AML-193 (cell line): ENCODE data around the gene GBF1.
"Not testable (repeated sequence)": the region's sequence is repeated elsewhere in the genome, so short reads cannot be mapped to it uniquely, and the experiment has no call there.

Experiments
- DNase-seq, 2 experiments: peaks; one replicate each; lab custom pipeline; 2025; lab: John Stamatoyannopoulos, UW

The GBF1 gene

DNA sequence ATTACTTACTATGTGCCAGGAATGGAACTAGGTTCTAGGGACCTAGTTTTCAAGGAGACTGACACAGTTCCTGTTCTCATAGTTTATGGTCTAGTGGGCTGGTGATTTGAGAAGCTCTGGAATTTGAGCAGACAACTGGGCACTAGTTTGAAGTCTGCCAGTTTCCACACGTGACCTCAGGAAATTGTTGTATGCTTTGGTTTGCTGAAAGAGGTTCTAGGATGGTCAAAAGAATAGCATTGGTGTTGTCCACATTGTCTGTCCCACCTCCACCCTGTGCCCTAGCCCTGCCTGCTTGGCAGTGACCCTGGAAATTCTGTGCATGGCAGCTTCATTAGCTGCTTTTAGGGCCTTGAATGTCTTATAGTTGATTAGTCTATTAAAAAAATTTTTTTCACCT is 28.7 kb downstream of the GBF1 start:
- DNase-seq: no peak

DNA sequence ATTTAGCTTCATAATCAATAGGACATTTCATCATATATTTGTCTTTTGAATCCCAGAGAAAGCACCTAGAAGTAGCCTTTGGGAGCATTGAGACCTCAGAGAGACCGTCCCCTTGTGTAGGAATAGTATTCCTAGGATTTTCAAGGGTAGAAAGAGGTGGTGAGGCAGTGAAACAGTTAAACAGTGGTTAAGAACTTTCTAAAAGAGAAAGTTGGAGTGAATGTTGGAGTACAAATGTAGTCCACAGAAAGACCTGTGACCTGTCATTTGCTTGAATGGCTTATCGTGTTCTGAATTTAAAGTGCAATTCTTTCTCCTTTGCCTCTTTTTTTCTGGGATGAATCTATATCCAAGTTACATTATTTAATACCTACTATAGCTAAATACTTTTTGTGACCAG is 30.0 kb downstream of the GBF1 start:
- no peak for DNase-seq

DNA sequence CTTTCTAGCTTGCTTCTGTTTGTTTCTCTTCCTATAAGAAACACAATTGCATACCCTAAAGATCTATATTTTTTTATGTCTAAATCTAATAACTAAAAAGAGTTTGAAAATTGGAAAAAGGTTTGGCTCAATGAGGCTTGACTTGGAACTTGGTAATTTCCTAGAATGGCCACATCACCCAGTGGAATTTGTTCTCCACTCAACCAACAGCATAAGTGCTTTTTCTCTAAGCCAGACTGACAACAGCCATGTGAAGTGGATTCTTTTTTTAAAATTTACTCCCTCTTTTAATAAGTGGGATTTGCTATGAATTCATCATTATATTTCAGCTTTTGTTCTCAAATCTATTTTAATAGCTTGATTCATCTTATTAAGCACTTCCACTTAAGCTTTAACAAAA is 33.8 kb downstream of the GBF1 start:
- DNase-seq: no peak

DNA sequence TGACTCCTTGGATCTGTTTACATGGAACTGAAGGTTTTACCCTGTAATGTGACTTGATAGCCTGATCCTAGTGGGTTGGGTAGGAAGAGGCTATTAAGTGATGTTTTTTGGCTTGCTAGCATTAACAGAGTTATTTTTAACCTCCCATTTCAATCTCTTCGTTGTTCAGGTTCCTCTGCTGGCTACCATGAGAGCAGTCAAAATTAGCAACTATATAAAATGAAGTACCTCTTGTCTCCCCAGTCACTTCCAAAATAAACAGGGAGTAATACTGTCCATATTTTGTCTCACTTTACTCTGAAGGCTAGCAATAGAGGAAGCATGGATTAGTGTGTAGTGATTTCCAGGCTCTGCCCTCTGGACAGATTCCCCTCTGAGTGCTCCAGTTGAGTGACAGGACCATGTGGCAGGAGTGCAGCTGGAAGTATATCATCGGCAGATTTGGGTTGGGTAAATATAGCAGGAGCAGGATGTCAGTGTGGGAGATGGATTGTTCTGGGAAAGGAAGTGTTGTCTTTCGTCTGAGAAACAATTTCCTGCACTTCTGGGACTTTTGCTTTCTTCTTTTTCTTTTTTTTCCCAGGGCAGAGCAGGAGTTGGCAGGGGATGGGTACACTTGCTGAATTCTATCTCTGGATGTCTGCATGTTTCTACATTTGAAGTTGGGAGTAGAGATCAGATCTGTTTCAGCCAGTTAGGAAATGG is 35.2 kb downstream of the GBF1 start:
- DNase-seq: no peak

DNA sequence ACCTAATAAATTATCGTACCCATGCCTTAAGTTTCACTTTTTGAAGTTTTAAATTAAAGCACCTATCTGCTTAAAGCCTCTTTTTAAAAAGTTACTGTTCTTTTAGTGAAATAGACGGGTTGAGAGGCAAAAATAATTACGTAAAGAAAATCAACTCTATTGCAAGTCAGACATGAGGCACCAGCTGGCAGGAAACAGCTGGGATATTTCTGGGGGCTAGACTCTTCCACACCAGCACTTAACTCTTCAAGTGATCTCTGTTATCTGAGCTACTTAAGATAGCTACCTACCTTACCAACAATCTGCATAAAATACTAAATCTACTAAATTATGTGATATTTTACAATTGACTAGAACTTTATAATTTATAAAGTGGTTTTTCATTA is 35.8 kb downstream of the GBF1 start:
- no peak for DNase-seq

DNA sequence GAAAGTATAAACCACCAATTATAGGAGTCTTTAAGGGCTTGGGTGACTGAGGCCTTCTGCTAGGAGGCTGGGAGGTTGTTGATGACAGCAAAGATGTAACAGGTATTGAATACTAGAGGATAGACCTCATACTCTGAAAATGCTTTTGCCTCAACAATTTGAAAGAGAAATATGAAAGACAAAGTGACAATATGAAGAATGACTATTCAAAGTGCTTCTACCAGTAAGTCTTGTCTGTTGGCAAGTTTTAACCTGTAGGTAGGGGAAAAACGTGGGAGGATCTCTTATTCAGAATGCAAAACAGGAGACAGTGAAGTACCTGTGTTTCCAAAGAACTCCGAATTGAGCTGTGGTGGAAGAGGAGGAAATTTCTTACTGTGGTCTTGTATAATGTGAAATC is 38.2 kb downstream of the GBF1 start:
- no peak for DNase-seq

DNA sequence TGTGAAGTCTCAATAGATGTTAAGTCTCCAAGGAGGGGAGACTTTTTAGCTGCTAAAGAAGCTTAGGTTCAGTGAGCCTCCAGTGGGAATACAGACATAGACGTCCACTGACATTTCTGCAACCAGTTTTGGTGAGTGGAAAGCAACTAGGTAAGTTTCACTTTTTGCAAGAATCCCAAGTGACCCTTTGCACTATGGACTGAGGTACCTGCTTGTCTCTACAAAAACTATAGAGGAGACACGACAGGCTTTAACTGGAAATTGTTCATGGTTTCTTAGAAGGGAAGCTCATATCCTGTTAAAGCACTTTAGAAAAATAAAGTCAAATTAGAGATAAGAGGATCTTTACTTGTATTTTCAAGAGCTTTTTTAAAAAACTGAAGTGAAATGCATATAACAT is 38.6 kb downstream of the GBF1 start:
- DNase-seq: no peak

DNA sequence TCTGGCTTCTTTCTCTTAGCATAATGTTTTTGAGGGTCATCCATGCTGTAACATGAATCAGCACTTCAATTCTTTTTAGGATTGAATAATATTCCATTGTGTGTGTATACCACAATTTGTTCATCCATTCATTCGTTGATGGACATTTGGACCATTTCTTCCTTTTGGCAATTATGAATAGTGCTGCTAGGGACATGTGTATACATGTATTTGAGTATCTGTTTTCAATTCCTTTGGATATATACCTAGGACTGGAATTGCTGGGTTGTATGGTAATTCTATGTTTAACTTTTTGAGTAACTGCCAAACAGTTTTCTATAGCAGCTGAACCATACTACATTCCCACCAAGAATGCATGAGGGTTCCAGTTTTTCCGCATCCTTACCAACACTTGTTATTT is 39.2 kb downstream of the GBF1 start:
- no peak for DNase-seq

DNA sequence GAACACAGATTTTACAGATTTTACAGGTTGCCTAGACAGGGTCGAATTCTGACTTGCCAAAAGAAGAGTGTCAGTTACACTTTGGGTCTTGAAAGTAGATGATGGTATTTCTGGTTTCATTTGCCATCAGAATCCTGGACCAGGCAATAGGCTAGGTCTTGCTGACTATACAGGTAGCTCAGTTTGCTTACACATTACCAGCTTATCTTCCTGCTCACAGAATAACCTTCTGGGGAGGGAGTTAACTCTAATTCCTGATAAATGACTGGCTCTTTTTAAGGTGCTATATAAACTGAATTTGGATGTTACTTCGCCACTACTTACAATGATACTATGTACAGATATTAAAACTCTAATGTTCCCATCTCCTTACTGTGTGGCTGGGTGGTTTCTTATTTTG is 39.8 kb downstream of the GBF1 start:
- no peak for DNase-seq

DNA sequence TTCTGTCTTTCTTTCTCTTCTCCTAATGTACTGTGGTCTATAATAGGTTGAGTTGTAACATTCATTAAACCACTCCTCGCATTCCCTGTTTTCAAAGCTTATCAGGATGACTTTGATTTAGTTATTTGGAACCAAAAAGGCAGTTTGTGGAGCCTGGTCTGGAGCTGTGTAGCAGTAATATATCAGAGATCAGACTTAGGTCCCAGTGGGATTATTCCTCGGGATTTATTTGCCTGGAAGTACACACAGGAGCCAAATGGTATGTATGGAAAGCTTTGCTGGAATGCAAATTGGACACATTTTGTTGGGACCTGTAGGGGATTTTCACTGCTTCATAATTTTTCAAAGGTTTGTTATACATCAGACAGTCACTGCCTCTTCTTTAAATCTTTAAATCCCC is 40.9 kb downstream of the GBF1 start:
- no peak for DNase-seq

DNA sequence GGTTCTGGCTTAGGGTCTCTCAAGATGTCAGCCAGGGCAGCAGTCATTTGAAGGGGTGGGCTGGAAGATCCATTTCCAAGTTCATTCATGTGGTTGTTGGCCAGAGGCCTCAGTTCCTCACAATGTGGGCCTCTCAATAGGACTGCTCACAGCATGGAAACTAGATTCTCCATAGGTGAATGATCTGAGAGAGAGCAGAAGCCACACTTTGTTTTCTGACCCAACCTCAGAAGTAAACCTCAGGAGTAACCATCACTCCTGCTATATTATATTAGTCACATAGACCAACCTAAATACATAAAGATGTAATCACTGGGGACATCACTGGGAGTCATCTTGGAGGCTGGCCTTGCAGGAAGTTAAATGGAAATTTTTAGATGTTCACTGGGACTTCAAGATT is 42.2 kb downstream of the GBF1 start:
- no peak for DNase-seq

DNA sequence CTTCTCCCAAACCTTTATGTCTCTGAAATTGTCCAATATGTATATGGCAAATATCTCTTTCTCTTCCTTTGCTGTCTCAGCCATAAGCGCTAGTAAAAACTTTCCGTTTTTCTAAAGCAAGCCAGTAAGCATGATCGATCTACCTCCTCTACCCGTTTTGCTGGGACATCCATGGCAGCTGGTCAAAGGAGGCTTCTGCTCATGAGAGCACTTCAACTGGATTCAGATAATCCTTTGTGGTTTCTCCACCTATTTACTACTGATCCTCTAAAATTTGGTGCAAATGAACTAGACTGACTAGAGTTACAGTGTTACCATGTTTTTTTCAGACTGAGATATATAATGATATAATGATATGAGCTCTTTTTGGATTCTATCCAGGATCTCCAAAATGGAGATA is 42.7 kb downstream of the GBF1 start:
- DNase-seq: no peak

DNA sequence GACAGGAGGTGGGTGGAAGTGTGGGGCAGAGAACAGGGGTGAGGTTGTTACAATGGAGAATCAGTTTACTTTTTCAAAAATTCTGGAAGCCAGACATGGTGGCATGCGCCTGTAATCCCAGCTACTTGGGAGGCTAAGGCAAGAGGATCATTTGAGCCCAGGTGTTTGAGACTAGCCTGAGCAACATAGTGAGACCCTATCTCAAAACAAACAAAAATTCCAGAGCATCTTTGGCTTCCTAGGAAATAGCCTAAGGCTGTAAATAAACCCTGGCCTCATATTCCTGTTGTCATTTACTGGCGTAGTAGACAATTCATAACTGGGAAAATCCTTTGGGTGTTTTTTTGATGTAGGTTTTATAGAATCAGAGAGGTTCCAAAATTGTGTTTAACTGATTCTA is 44.0 kb downstream of the GBF1 start:
- DNase-seq: no peak

DNA sequence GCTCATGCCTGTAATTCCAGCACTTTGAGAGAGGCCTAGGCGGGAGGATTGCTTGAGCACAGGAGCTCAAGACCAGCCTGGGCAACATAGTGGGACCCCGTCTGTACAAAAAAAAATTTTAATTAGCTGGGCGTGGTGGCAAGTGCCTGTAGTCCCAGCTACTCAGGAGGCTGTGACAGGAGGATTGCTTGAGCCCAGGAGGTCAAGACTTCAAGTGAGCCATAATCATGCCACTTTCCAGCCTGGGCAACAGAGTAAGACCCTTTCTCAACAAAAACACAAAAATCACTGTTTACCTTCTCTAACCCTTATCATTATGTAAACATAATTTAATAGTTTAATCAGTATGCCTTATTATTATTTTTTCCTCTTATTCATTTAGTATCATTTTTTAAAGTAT is 44.5 kb downstream of the GBF1 start:
- no peak for DNase-seq

DNA sequence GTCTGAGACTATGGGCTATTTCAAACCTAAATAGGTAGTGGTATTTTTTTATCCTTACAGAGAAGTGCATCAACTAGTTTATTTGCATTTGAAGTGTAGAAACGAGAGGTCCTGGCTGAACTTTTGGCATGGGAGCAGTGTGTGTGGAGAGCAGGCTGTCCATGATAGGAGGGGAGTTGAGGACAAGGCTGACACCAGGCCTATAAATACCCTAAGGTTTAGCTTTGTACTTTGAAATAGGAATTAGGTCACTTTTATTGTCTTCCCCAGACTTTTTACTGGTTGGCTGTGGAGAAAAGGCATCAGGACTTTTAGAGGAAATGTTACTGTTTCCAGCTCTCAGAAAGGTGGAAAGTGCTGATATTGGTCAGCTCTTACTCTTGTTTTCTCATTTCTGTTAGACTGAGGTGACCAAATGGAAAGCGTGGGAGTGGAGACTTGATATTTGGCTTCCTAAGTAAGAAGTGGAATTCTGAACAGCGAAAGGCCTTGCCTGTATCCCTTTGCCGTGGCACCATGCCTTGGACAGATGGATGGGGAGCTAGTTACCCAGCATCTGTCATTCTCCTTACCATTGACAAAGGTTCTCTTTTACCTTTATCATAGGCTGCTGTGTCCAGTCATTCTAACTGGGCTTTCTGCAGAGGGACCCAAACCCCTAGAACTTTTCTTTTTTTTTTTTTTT is 46.0 kb downstream of the GBF1 start:
- DNase-seq: no peak

DNA sequence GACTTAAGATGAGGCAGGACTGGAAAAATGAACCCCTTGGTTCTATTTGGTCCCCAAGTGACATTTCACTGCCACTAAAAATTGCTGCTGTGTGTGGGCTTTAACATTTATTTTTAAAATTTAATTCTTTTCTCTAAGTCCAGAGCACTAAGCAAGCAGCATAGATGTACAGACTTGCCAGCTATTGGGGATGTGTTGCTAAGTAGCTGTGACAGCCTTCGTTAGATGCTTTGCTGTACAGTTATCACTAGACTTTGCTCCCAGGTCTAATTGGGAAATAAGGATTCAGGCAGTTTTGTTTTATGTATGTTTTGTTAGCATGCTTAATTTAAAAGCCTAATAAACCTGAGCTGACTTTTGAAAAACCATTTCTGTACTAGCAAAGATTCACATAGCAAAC is 51.8 kb downstream of the GBF1 start:
- DNase-seq: no peak

DNA sequence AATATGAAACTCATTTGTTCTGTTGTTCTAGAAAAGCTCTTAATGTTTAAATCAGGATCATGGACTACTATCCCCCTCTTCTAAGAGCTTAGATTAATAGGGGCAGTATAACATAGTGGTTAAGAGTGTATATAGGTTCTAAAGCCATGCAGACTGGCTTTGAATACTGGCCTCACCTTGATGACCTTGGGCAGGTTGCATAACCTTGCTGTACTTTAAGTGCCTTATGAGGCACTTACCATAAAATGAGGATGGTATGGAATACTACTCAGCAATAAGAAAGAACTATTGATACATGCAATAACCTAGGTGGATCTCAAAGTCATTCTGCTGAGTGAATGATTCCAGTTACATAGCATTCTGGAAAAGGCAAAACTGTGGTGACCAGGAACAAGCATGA is 53.6 kb downstream of the GBF1 start:
- no peak for DNase-seq

DNA sequence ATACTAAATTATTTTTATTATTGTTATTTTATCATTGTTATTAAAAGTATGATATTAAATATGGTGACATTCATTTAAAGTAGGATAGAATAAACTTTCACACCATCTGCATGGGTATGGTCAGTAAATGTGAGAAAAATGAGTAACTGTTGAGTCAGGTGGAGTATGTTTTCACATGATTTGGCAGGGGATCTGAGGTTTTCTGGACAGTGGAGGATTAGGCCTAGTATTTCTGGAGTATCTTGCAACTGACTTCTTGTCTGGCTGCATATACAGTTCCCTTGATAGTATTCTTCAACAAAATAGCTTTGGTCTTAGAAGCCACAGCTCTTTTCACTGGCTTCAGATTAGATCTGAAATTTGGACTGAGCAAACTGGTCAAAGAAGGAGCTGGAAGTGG is 54.5 kb downstream of the GBF1 start:
- DNase-seq: no peak

DNA sequence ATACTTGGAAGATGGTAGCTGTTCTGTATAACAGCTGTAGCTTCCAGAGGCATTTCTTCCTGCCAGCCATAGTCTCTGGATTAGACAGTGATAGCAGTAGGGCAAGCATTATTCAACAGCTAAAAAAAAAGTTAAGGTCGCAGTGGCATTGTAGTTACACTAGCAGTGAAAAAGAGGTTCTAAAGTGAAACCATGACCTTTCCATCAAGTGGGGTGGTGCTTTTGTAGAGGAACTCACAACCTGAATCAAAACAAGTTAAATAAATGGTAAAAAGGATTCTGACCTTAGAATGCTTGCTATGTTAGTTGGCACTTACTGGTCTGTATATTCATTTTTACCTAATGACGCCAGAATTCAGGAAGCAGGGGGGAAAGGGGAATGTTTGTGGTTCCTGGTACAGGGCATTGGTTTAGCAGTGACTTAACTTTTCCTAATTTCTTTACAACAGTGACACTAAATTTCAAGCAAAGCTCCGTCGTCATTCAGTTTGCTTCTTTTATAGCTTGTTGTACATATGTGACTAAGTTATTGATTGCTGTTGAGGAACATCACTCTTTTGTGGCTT is 55.0 kb downstream of the GBF1 start:
- no peak for DNase-seq

DNA sequence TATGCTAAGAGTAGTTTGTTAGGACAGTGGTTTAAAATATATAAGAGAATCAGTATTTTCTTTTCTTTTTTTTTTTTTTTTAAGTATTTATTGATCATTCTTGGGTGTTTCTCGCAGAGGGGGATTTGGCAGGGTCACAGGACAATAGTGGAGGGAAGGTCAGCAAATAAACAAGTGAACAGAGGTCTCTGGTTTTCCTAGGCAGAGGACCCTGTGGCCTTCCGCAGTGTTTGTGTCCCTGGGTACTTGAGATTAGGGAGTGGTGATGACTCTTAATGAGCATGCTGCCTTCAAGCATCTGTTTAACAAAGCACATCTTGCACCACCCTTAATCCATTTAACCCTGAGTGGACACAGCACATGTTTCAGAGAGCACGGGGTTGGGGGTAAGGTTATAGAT is 55.6 kb downstream of the GBF1 start:
- DNase-seq: not testable (repeated sequence)

DNA sequence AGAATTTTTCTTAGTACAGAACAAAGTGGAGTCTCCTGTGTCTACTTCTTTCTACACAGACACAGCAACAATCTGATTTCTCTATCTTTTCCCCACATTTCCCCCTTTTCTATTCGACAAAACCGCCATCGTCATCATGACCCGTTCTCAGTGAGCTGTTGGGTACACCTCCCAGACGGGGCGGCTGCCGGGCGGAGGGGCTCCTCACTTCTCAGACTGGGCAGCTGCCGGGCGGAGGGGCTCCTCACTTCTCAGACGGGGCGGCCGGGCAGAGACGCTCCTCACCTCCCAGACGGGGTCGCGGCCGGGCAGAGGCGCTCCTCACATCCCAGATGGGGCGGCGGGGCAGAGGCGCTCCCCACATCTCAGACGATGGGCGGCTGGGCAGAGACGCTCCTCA is 56.0 kb downstream of the GBF1 start:
- not testable (repeated sequence) for DNase-seq

DNA sequence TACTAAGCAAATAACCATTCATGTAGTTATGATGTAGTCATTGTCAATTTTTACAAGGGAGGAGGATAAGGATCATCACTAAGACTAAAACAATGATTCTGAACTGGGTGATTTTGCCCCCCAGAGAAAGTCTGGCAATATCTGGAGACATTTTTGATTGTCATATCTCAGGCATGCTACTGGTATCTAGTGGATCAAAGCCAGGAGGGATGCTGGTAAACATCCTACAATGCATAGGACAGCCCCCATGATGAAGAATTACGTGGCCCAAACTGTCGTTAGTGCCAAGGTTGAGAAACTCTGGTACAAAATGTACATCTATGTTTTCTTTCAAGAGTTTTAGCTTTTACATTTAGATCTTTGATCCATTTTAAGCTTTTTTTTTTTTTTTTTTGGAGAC is 57.3 kb downstream of the GBF1 start:
- DNase-seq: no peak

DNA sequence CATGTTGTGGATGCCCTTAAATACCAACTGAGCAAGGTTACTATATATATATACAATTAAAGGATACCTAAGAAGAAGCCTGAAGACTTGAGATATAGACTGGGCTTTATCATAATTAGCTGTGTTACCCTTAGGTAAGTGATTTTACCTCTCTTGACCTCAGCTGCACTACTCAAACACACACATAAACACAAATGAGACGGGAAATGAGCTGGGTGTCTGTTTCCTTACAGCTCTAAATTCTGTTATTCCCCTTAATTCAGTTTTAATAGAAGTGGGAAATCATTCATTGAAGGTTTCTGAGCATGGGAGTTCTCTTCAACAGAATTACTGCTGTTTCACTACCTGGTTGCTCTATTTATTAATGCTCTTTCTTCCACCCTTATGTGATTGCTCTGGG is 60.7 kb downstream of the GBF1 start:
- DNase-seq: no peak

DNA sequence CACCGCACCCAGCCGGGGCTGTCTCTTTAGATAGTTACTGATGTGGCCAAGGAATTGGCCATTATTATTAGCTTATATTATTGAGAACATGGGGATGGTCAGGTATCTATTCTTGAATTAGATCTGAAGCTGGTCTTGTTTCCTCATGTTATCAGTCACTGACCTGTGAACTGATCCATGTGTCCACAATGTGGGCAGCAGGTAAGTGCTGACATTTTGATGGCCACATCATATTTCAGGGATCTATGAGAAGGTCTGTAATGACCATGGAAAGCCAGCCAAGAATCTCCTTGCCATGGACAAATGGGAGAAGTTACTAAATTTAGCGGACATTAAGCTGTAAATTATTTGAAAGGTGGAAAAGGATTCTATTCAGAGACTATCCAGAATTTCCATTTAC is 61.4 kb downstream of the GBF1 start:
- DNase-seq: no peak
